Measurements from ENCODE around the gene INKA2. TPM values are rescaled to one million over a fixed set of nuclear protein-coding genes. Genes with fewer than 3 reads are reported as not detected.
"Not testable (repeated sequence)": the region's sequence is repeated elsewhere in the genome, so short reads cannot be mapped to it uniquely, and the experiment has no call there.

Gene INKA2
- total RNA-seq, 1 donor from 2014 or later: 0.58 TPM

DNA sequence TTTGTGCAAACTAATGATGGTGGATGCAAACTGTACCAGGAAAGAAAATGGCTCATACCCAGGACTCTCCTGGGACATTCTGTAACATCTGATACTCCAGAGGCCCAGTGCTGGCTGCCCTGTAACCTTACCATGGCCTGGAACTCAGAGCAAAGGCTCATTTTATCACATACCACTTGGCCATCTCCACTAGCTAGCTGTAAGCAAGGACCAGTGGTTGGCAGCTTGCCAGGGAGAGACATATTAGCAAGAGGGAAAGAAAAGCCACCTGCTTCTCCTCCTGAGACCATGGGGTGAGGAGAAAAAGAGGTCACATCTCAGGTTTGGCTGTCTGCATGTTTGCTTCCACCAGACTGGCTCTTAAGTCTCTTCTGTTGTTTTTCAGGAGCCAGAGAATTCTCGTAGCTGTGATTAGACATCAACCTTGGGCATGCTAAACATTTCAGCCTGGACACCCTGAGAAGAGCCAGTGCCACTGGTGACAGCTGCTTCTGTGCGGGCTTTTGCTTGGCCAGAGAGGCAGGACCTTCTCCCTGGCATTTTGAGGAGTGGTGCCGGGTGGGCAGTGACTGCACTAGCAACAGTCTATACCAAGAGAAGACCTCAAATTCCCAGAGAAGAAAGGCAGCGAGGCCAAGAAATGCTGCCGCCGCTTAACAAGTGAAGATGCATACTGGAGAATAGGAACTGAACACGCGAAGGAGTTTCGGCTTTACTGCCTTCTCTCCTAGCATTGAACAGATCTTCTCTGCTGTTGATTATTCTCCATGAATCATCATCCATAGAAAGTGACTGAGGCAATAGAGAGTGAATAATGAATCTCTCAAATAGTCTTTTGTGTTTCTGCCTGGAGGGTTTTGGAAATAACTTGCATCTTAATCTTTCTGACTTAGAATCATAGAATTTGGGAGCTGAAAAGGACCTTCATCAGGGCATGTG lies 6.7 kb upstream of the INKA2 start:
- no peak for DNase-seq (ENCODE audit: low read depth)
- no peak overlapping the region for H3K4me3 ChIP-seq (ENCODE audit: low read depth, low read length)
- TF ChIP-seq, protein P1, sequence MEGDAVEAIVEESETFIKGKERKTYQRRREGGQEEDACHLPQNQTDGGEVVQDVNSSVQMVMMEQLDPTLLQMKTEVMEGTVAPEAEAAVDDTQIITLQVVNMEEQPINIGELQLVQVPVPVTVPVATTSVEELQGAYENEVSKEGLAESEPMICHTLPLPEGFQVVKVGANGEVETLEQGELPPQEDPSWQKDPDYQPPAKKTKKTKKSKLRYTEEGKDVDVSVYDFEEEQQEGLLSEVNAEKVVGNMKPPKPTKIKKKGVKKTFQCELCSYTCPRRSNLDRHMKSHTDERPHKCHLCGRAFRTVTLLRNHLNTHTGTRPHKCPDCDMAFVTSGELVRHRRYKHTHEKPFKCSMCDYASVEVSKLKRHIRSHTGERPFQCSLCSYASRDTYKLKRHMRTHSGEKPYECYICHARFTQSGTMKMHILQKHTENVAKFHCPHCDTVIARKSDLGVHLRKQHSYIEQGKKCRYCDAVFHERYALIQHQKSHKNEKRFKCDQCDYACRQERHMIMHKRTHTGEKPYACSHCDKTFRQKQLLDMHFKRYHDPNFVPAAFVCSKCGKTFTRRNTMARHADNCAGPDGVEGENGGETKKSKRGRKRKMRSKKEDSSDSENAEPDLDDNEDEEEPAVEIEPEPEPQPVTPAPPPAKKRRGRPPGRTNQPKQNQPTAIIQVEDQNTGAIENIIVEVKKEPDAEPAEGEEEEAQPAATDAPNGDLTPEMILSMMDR (conservative IDR thresholded peaks at IDR 0.05; ENCODE audit: low read depth, low read length): no peak

DNA sequence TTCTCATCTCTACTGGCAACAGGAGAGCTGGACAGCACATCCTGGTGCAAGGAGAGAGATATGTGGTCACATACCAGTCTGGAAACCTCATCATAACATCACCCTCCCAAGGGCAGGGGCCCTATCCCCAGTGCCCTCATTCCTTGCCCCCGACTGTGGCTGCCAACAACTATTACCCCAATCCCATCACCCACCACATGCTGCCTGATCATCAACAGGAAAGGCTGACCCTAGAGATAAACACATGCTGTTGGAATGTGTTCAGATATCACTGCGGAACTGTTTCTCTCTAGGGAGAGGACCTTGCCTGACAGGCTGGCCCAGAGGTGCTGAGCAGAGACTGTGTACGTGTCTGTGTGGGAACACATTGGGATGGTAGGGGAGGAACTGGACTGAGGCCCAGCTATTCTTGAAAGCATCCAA lies 4.5 kb upstream of the INKA2 start:
- no peak overlapping the region for H3K4me3 ChIP-seq (ENCODE audit: low read depth, low read length)
- no peak for DNase-seq (ENCODE audit: low read depth)
- TF ChIP-seq, protein P1 (conservative IDR thresholded peaks at IDR 0.05; ENCODE audit: low read depth, low read length): no peak

DNA sequence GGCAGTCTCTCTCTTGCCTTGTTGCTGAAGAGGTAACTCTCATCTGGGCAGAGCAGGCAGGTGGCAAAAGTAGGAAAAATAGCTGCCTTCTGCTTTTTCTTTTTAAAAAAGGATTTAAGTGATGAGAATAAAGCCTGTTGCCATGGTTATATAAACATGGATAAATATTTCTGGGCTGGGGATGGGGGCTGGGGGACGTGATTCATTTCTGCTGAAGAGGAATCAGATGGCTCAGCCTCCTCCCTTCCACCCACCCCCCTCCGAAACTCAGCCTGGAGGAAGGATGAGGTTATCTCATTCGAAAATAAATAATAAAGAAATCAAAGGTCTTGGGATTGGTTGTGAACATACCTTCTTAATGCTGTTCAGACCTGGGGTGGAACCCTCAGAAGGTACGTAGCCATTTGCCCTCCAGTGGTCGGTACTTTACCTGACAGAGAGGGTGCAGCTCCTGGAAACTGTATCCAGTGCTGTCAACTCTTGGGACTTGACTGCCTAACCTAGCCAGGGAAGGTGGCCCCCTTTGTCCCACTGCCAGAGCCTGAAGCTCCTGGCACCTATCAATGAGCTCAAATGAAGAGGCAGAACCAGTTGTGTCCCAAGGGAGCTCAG lies 3.8 kb upstream of the INKA2 start:
- TF ChIP-seq, protein P1 (conservative IDR thresholded peaks at IDR 0.05; ENCODE audit: low read depth, low read length): no peak
- no peak for DNase-seq (ENCODE audit: low read depth)
- no peak overlapping the region for H3K4me3 ChIP-seq (ENCODE audit: low read depth, low read length)

DNA sequence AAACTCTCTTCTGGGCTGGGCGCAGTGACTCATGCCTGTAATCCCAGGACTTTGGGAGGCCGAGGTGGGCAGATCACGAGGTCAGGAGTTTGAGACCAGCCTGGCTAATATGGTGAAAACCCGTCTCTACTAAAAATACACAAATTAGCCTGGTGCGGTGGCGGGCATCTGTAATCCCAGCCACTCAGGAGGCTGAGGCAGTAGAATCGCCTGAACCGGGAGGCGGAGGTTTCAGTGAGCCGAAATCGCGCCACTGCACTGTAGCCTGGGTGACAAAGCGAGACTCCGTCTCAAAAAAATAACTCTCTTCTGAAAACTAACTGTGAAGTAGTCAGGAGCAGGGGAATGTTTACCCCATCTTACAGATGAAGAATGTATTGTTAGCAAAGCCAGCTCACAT lies 3.1 kb upstream of the INKA2 start:
- not testable (repeated sequence) for H3K4me3 ChIP-seq (ENCODE audit: low read depth, low read length); DNase-seq (ENCODE audit: low read depth)

DNA sequence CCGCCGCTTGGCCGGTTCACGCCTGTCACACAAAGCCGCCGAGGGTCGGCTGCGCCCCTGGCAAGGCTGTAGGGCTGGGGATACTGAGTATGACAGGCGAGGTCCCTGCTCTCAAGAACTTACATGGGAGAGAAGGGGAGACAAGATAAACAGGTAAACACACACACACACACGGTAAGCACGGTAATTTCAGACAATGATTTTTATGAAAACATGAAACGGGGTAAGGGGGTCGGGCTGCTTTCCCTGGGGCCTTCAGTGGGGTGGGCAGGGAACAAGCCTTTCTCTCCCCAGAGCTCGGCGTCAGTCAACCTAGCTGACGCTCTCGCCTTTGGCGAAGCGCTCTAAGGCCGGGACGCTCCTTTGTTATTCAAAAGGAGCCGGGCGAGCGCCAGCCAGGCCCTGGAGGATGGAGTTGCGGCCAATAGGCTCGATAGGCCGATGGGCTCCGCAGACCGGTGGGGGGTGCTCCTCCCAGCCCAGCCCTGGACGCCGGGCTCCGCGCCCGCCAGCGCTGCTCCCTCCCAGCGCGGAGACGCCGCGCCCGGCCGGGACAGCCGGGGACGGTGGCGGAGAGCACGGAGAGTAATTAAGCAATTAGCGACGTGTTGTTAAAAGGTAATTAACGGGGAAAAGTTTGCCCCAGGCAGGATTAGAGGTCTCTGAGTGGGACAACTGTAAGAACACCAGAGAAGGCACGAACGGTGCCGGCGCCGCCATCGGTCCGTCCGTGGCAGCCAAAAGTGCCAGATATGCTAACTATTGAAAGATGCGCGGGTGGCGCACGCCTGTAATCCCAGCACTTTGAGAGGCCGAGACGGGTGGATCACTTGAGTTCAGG lies 950 bp upstream of the INKA2 start:
- H3K4me3 ChIP-seq (ENCODE audit: low read depth, low read length): peak overlapping the region; percentile 62
- DNase-seq (ENCODE audit: low read depth): no peak
- TF ChIP-seq, protein P1 (conservative IDR thresholded peaks at IDR 0.05; ENCODE audit: low read depth, low read length): no peak

DNA sequence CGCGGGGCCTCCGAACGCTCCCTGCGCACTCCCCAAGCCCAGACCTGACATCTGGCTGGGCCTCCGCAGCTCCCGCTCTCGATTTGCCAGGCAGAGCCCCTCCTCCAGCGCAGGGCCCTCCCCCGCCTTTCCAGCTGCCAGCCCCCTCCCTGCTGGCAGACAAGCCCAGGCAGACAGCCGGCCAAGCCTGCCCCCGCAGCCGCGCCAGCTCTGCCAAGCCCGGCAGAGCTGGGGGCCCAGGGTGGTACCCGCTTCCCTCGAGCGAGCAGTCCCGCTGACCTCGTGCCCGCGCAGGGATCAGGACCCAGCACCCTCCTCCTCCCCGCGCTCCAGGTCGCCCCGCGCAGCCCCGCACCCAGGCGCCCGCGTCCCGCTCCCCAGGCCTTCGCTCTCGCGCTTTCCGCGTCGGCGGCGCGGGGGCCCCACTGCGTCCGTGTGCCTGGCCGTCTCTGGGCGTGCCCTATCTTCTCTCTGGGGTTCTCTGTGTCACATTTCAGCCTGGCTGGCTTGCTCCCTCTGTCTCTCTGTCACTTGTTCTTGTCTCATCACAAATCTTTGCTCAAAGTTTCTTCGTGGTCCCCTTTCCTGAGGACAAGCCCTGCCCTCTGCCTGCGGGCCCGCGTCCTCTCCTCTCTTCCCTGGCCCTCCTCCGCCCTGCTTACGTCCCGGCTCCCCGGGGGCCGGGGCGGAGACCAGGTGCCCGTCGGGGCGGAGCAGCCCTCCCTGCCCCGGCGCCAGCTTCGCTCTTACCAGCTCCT lies 580 bp downstream of the INKA2 start:
- no peak for DNase-seq (ENCODE audit: low read depth)
- peak overlapping the region; percentile 62 for H3K4me3 ChIP-seq (ENCODE audit: low read depth, low read length)
- TF ChIP-seq, protein P1 (conservative IDR thresholded peaks at IDR 0.05; ENCODE audit: low read depth, low read length): no peak

All from epithelial cell of proximal tubule (primary cell).